OCI-LY3 (cell line): ENCODE measurements around the gene DENND11.
A peak's percentile ranks its signal among the peaks of the same experiment; 100 is the strongest.

ENCODE experiments used
- H2AFZ ChIP-seq: fragments of 200-600, 300-600 bp; shearing (Covaris generic); 2 replicates; pipeline ENCODE4 v1.6.0; 2014; ENCODE audit warnings: antibody characterized with exemption, low read depth, low read length
- H3K27ac ChIP-seq: fragments of 200-600, 300-600 bp; sonication (generic); 2 replicates; pipeline ENCODE4 v1.5.1; 2014; ENCODE audit warnings: mild to moderate bottlenecking, low read length, moderate library complexity, mixed read lengths
- H3K27me3 ChIP-seq: fragments of 200-600, 300-600 bp; sonication (generic); 2 replicates; pipeline ENCODE4 v1.6.1; 2014; ENCODE audit warnings: low read depth, low read length, mixed read lengths
- H3K36me3 ChIP-seq: fragments of 200-600, 300-600 bp; sonication (generic); replicated peaks from 2 replicates; pipeline ENCODE3; 2014; ENCODE audit warnings: low read depth, low read length, mixed read lengths
- H3K4me1 ChIP-seq: fragments of 300-600, 200-600 bp; sonication (generic); 2 replicates; pipeline ENCODE4 v1.6.1; 2014; ENCODE audit warnings: low read length, mixed read lengths
- H3K4me2 ChIP-seq: fragments of 200-600, 300-600 bp; sonication (generic); 2 replicates; pipeline ENCODE4 v1.6.1; 2014; ENCODE audit warnings: low read length, mixed read lengths
- H3K4me3 ChIP-seq: fragments of 300-600, 200-600 bp; sonication (generic); 2 replicates; pipeline ENCODE4 v1.5.1; 2014; ENCODE audit warnings: antibody characterized with exemption, mild to moderate bottlenecking, low read length, moderate library complexity
- H3K79me2 ChIP-seq: fragments of 300-600, 200-600 bp; shearing (Covaris generic); 2 replicates; pipeline ENCODE4 v1.6.1; 2014; ENCODE audit warnings: mild to moderate bottlenecking, low read length, mixed read lengths
- H3K9ac ChIP-seq: fragments of 300-600, 200-600 bp; shearing (Covaris generic); 2 replicates; pipeline ENCODE4 v1.6.0; 2014; ENCODE audit warnings: mild to moderate bottlenecking, low read length, moderate library complexity
- H3K9me3 ChIP-seq: fragments of 200-600, 300-600 bp; shearing (Covaris generic); 2 replicates; pipeline ENCODE4 v1.6.1; 2014; ENCODE audit warnings: low read length, mixed read lengths; ENCODE audit not compliant: insufficient read depth
- H4K20me1 ChIP-seq: fragments of 200-600, 300-600 bp; sonication (generic); 2 replicates; pipeline ENCODE4 v1.6.1; 2016; ENCODE audit warnings: low read length, mixed read lengths; ENCODE audit not compliant: insufficient read depth
- EZH2phosphoT487 ChIP-seq: fragments of 200-600 bp; shearing (Covaris generic); IDR thresholded peaks from 2 replicates; pipeline ENCODE4 v1.6.1; 2018; ENCODE audit warnings: antibody characterized with exemption, mixed run types, low read depth
- TF ChIP-seq, protein P1 (sequence below): fragments of 200-600, 300-600 bp; sonication (generic); IDR thresholded peaks from 2 replicates; pipeline ENCODE4 v1.5.1; 2014; ENCODE audit warnings: antibody characterized with exemption, low read length, low read depth

The DENND11 gene

DNA sequence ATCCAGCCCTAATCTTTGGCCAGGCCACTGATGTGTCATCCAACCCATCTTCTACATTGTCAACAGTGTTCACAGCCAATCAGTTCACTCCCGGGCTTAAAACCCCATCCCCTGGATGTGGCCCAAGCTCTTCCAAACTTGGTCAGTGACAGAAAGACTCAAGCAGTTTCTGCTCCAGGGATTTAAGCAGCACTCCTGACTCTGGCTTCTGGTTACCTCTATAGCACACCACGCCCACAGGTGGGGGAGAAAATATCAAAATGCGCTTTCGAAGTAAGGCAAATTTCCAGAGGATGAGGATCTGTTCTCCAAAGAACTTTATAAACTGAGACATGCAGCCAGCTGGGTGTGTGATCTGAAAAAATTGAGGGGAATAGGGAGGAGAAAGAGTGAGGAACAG lies 35.9 kb downstream of the DENND11 start:
- TF ChIP-seq EZH2phosphoT487: no peak
- TF ChIP-seq, protein P1, sequence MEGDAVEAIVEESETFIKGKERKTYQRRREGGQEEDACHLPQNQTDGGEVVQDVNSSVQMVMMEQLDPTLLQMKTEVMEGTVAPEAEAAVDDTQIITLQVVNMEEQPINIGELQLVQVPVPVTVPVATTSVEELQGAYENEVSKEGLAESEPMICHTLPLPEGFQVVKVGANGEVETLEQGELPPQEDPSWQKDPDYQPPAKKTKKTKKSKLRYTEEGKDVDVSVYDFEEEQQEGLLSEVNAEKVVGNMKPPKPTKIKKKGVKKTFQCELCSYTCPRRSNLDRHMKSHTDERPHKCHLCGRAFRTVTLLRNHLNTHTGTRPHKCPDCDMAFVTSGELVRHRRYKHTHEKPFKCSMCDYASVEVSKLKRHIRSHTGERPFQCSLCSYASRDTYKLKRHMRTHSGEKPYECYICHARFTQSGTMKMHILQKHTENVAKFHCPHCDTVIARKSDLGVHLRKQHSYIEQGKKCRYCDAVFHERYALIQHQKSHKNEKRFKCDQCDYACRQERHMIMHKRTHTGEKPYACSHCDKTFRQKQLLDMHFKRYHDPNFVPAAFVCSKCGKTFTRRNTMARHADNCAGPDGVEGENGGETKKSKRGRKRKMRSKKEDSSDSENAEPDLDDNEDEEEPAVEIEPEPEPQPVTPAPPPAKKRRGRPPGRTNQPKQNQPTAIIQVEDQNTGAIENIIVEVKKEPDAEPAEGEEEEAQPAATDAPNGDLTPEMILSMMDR: no peak
- peaks cover 31% of the 10 kb centered on the region for H3K36me3 ChIP-seq
- no peaks in the 10 kb centered on the region for H3K27me3 ChIP-seq
- H3K9ac ChIP-seq: no peak overlapping the region
- no peaks in the 10 kb centered on the region for H3K79me2 ChIP-seq
- H3K27ac ChIP-seq: no peak overlapping the region
- no peaks in the 10 kb centered on the region for H3K9me3 ChIP-seq
- no peak overlapping the region for H3K4me3 ChIP-seq
- peaks cover 15% of the 10 kb centered on the region for H3K4me1 ChIP-seq
- H2AFZ ChIP-seq: no peak overlapping the region
- H4K20me1 ChIP-seq: no peaks in the 10 kb centered on the region
- no peak overlapping the region for H3K4me2 ChIP-seq

DNA sequence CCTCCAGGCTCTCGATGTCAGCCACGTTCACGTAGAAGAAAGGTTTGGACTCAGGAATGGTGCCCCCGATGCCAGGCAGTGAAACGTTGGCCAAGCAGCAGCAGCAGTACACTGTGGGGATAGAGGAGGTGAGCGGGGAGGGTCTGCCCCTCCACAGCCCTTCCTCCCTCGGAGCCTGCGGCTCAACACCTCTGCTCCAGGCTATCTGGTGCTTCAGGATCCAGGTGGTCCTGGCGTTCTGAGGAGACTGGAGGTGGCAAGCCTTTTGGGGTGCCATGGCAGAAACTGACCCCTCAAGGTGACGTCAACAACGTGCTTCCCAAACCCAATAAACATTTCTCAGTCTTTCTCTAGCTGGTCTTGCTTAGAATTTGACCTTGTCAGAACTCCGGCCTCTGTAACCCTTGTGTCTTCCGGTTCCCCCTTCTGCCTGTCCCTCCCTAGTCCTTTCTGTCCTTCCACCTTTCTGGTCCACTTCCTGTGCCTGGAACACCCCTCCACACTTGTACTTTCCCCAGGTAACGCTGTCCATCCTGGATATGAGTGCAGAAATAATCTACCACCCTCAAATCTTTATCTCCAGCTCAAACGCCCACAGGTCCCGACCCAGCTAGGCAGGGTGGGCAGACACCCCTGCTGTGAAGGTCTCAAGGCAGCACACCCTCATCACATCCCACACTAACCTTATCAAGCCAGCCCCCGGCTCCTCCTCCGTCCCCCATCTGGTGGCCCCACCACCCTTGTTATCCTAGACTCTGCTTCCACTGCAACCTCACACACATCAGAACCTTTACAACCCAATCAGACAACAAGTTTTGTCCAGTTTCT lies 36.5 kb downstream of the DENND11 start:
- Histone ChIP-seq H3K4me2 (no peak overlapping the region), H3K79me2 (no peaks in the 10 kb centered on the region), H3K4me3 (no peak overlapping the region), H2AFZ (no peak overlapping the region), H3K9ac (no peak overlapping the region), H4K20me1 (no peaks in the 10 kb centered on the region), H3K27me3 (no peaks in the 10 kb centered on the region), H3K9me3 (no peaks in the 10 kb centered on the region), H3K4me1 (peaks cover 15% of the 10 kb centered on the region), H3K36me3 (peaks cover 30% of the 10 kb centered on the region), H3K27ac (no peak overlapping the region)
- TF ChIP-seq, protein P1: no peak
- TF ChIP-seq EZH2phosphoT487: no peak

DNA sequence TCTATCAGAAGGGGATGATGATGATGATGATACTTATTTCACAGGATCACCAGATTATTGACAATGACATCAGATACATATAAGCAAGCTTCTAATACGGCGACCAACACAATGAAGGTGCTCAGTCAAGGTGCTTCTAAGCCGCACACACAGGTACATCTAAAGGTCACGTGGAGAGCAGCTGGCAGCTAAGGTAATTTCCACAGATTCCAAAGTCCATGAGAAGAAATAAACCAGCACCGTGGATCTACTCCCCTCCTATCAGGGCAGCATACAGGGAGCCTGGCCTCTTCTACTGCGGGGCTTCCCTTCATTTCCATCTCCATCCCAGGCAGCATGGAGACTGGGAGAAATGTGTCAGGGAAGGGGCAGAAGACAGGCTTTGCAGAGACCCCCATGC lies 37.5 kb downstream of the DENND11 start:
- TF ChIP-seq, protein P1: no peak
- TF ChIP-seq EZH2phosphoT487: no peak
- Histone ChIP-seq H3K4me2 (no peak overlapping the region), H4K20me1 (no peaks in the 10 kb centered on the region)

DNA sequence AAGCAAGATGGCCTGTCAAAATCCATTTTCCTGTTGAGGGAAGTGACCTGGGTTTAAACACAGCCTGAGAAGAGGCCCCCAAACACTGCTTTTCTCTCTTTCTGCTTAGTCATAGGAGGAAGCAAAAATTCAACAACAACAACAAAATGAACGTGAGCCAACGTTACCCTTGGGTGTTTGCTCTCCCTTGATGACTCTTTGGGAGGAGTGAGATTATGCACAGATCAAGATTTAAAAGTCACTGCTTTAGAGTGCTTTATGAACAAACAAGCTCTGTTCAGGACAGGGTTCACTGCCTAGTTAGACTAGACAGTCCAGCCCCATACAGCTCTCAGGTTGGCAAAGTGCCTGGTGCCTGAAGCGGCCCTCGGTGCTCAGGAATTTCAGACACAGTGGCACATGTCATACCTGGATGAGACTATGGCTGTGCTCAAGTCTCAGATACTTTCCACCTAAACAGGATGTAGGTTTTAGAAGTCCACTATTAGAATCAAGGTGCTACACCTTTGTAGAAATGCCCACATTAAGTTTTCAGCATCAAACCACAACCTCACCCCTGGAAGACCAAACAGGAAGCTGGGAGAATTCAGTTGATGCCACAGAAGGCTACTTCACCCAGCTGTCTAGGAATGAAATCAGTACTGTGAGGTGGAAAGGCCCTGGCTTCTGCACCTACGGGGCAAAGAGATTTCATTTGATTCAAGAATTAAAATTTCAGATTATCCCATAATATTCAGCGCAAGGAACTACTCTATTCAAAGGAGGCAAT lies 38.7 kb downstream of the DENND11 start:
- peaks cover 15% of the 10 kb centered on the region for H3K4me1 ChIP-seq
- H3K9me3 ChIP-seq: no peaks in the 10 kb centered on the region
- H3K4me3 ChIP-seq: no peak overlapping the region
- H3K36me3 ChIP-seq: peaks cover 35% of the 10 kb centered on the region
- H4K20me1 ChIP-seq: no peaks in the 10 kb centered on the region
- H3K27me3 ChIP-seq: no peaks in the 10 kb centered on the region
- H3K27ac ChIP-seq: peak overlapping the region; percentile 11; the same call in 1 of the 2 replicates
- H3K4me2 ChIP-seq: peak overlapping the region; percentile 20
- no peaks in the 10 kb centered on the region for H3K79me2 ChIP-seq
- H3K9ac ChIP-seq: no peak overlapping the region
- no peak overlapping the region for H2AFZ ChIP-seq
- TF ChIP-seq, protein P1: no peak
- no peak for TF ChIP-seq EZH2phosphoT487

More for the DNA sequence above, 37.5 kb downstream of the DENND11 start:
- no peaks in the 10 kb centered on the region for H3K79me2 ChIP-seq
- no peaks in the 10 kb centered on the region for H3K9me3 ChIP-seq
- peaks cover 35% of the 10 kb centered on the region for H3K36me3 ChIP-seq
- H3K9ac ChIP-seq: no peak overlapping the region
- no peaks in the 10 kb centered on the region for H3K27me3 ChIP-seq
- H3K4me3 ChIP-seq: no peak overlapping the region
- peaks cover 15% of the 10 kb centered on the region for H3K4me1 ChIP-seq
- H2AFZ ChIP-seq: no peak overlapping the region
- no peak overlapping the region for H3K27ac ChIP-seq
